DND-41 (cell line): ENCODE data around the gene CDK4.

ENCODE experiments used
- ATAC-seq: fragments of 200-7000 bp; cut with Tn5 transposase; 3 replicates; pipeline ENCODE4 v1.9.1; 2021; ENCODE audit warnings: low read depth; ENCODE audit not compliant: insufficient read depth
- DNase-seq: peaks from one replicate; pipeline ENCODE4 v3.0.0-alpha.2; 2020
- H2AFZ ChIP-seq: 2 replicates; pipeline ENCODE4 v1.6.0; 2012; ENCODE audit warnings: low read depth, low read length
- H3K27ac ChIP-seq: 2 replicates; pipeline ENCODE4 v1.5.1; 2012; ENCODE audit warnings: low read length, inconsistent platforms
- H3K27me3 ChIP-seq: fragments of 200-600 bp; sonication (generic); 2 replicates; pipeline ENCODE4 v1.6.0; 2012; ENCODE audit warnings: low read length, mild to moderate bottlenecking, inconsistent platforms; ENCODE audit not compliant: insufficient read depth, poor library complexity
- H3K36me3 ChIP-seq: 2 replicates; pipeline ENCODE4 v1.5.1; 2012; ENCODE audit warnings: low read length, inconsistent platforms; ENCODE audit not compliant: insufficient read depth
- H3K4me1 ChIP-seq: 2 replicates; pipeline ENCODE4 v1.5.1; 2012; ENCODE audit warnings: mild to moderate bottlenecking, low read length; ENCODE audit not compliant: insufficient read depth
- H3K4me2 ChIP-seq: 2 replicates; pipeline ENCODE4 v1.6.0; 2012; ENCODE audit warnings: mild to moderate bottlenecking, moderate library complexity, low read length, inconsistent platforms; ENCODE audit not compliant: insufficient read depth
- H3K4me3 ChIP-seq, 2 experiments: fragments of 200-600 bp in 1 of 2; shearing (Covaris generic) in 1 of 2; 2 replicates each; pipeline ENCODE4 v1.5.1; 2012 to 2016; ENCODE audit warnings: inconsistent platforms in 2 of 2, low read length in 2 of 2, mild to moderate bottlenecking in 2 of 2, low read depth in 1 of 2, moderate library complexity in 1 of 2
- H3K79me2 ChIP-seq: 2 replicates; pipeline ENCODE4 v1.6.0; 2012; ENCODE audit warnings: low read length, inconsistent platforms; ENCODE audit not compliant: insufficient read depth
- H3K9ac ChIP-seq: 2 replicates; pipeline ENCODE4 v1.6.0; 2012; ENCODE audit warnings: low read depth, mild to moderate bottlenecking, inconsistent platforms, low read length, moderate library complexity
- H3K9me3 ChIP-seq: 2 replicates; pipeline ENCODE4 v1.5.1; 2012; ENCODE audit warnings: low read length, moderate library complexity, mild to moderate bottlenecking, inconsistent platforms; ENCODE audit not compliant: insufficient read depth, severe bottlenecking
- H4K20me1 ChIP-seq: 2 replicates; pipeline ENCODE4 v1.6.0; 2012; ENCODE audit warnings: low read length; ENCODE audit not compliant: insufficient read depth
- CTCF ChIP-seq: IDR thresholded peaks from 2 replicates; pipeline ENCODE4 v1.5.1; 2012; ENCODE audit warnings: borderline replicate concordance, low read length, moderate library complexity, mild to moderate bottlenecking; ENCODE audit not compliant: poor library complexity, severe bottlenecking; ENCODE audit errors: extremely low read depth
- EZH2 ChIP-seq: IDR thresholded peaks from 3 replicates; pipeline ENCODE4 v1.6.1; 2012; ENCODE audit warnings: borderline replicate concordance, low read depth, mild to moderate bottlenecking, moderate library complexity, low read length, inconsistent platforms; ENCODE audit not compliant: severe bottlenecking

The CDK4 gene

DNA sequence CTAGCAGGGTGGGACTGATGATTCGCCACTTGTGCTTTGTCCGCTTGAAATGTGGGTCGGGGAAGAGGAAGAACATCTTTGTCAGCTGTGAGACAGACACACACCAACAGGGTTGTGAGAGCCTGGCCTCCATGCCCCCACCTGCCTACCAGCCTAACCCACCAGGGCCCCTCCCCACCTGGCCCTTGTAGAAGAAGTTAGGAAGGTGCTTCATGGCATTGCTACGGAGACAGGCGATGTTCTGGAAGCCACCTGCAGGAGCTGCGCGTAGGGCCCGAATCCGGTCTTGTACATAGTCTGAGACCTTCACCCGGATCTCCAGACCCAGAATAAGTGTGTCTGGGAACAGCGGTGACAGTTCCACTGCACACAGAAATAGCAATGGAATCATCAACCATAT is 17.5 kb upstream of the CDK4 start:
- H3K4me2 ChIP-seq = 0 out of 2 replicates have a peak overlapping the region, but pooled peaks have one; percentile 7
- peaks cover 15% of the 10 kb centered on the region for H3K79me2 ChIP-seq
- no peaks in the 10 kb centered on the region for H4K20me1 ChIP-seq
- no peak overlapping the region for H3K4me3 ChIP-seq
- no peak for ATAC-seq
- H3K9ac ChIP-seq = no peak overlapping the region
- H3K27ac ChIP-seq = no peak overlapping the region
- peaks cover 29% of the 10 kb centered on the region for H3K36me3 ChIP-seq
- TF ChIP-seq CTCF = no peak
- no peak for TF ChIP-seq EZH2
- DNase-seq = no peak
- no peaks in the 10 kb centered on the region for H3K27me3 ChIP-seq
- H2AFZ ChIP-seq = no peak overlapping the region
- peaks cover 25% of the 10 kb centered on the region for H3K4me1 ChIP-seq
- no peaks in the 10 kb centered on the region for H3K9me3 ChIP-seq

GRCh38 chr12:57767876-57768275 is 15.8 kb upstream of the CDK4 start:
- Histone ChIP-seq H3K4me1 (peaks cover 14% of the 10 kb centered on the region), H3K9me3 (no peaks in the 10 kb centered on the region), H3K36me3 (peaks cover 29% of the 10 kb centered on the region), H3K27me3 (no peaks in the 10 kb centered on the region), H4K20me1 (no peaks in the 10 kb centered on the region), H3K4me3 (no peak overlapping the region), H3K27ac (no peak overlapping the region), H3K9ac (no peak overlapping the region), H3K4me2 (no peak overlapping the region), H2AFZ (no peak overlapping the region), H3K79me2 (peaks cover 13% of the 10 kb centered on the region)
- TF ChIP-seq CTCF (no peak), EZH2 (no peak)
- no peak for DNase-seq
- no peak for ATAC-seq

DNA sequence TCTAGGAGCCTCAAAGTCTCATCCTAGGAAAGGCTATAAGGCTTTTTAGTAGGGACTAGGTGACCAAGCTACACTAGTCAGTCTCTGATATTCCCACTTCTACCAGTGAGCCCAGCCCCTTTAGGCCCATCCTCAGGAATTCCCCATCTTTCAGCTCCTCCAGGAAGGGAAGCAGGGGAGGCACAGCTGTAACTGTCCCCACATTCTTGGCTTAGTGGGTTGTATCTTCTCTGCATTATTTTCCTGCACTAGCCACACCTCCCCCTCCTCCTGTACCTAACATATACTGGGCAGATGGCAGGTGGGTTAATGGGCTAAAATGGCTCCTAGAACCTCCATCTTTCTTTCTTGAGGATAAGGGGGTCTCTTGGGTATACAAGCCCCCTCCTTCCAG is 15.2 kb upstream of the CDK4 start:
- Histone ChIP-seq H4K20me1 (no peaks in the 10 kb centered on the region), H3K27ac (no peak overlapping the region), H3K9ac (peak overlapping the region; percentile 6; the same call in 1 of the 2 replicates), H3K4me3 (no peak overlapping the region), H3K4me1 (peaks cover 12% of the 10 kb centered on the region), H3K79me2 (peaks cover 10% of the 10 kb centered on the region), H3K27me3 (no peaks in the 10 kb centered on the region), H3K4me2 (no peak overlapping the region), H3K9me3 (no peaks in the 10 kb centered on the region), H2AFZ (no peak overlapping the region), H3K36me3 (peaks cover 29% of the 10 kb centered on the region)
- no peak for ATAC-seq
- TF ChIP-seq CTCF (no peak), EZH2 (no peak)
- no peak for DNase-seq
